HepG2 (cell line): Measurements from ENCODE around the gene RGS14. TPM values are rescaled to one million over a fixed set of nuclear protein-coding genes. Genes with fewer than 3 reads are reported as not detected.

Experiments used
- ARHGAP35 ChIP-seq: sonication (generic); formaldehyde crosslinking; IDR thresholded peaks from 2 replicates; pipeline ENCODE4 v1.9.0; 2022; ENCODE audit warnings: mild to moderate bottlenecking, inconsistent platforms, moderate library complexity, missing genetic modification reagents, borderline replicate concordance
- ETV6 ChIP-seq: sonication (generic); formaldehyde crosslinking; conservative IDR thresholded peaks from 2 replicates; pipeline ENCODE4 v1.4.0; 2020; ENCODE audit warnings: missing genetic modification reagents
- KIAA2018 ChIP-seq: sonication (generic); formaldehyde crosslinking; IDR thresholded peaks from 2 replicates; pipeline ENCODE4 v1.5.0; 2020; ENCODE audit warnings: mild to moderate bottlenecking, missing genetic modification reagents, borderline replicate concordance
- MEIS2 ChIP-seq: sonication (generic); formaldehyde crosslinking; IDR thresholded peaks from 2 replicates; pipeline ENCODE4 v1.9.0; 2021; ENCODE audit warnings: mild to moderate bottlenecking, missing genetic modification reagents
- NFYC ChIP-seq: IDR thresholded peaks from 2 replicates; pipeline ENCODE4 v1.6.1; 2016; ENCODE audit warnings: missing genetic modification reagents, missing compliant biosample characterization
- PRDM15 ChIP-seq: sonication (generic); formaldehyde crosslinking; IDR thresholded peaks from 2 replicates; pipeline ENCODE4 v1.4.0; 2020; ENCODE audit warnings: missing genetic modification reagents
- RORA ChIP-seq: sonication (generic); formaldehyde crosslinking; IDR thresholded peaks from 2 replicates; pipeline ENCODE4 v1.5.0; 2020; ENCODE audit warnings: mild to moderate bottlenecking, missing genetic modification reagents, moderate library complexity
- RXRB ChIP-seq: IDR thresholded peaks from 2 replicates; pipeline ENCODE4 v1.6.1; 2016; ENCODE audit warnings: borderline replicate concordance, missing genetic modification reagents, missing compliant biosample characterization
- SIN3A ChIP-seq: IDR thresholded peaks from 2 replicates; pipeline ENCODE4 v1.6.1; 2011; ENCODE audit warnings: low read depth, mild to moderate bottlenecking, control low read depth, low read length, borderline replicate concordance
- SMAD3 ChIP-seq: sonication (generic); formaldehyde crosslinking; IDR thresholded peaks from 2 replicates; pipeline ENCODE4 v1.4.0; 2020; ENCODE audit warnings: missing genetic modification reagents
- TAF1 ChIP-seq: sonication (generic); formaldehyde crosslinking; IDR thresholded peaks from 2 replicates; pipeline ENCODE4 v1.4.0; 2020; ENCODE audit warnings: missing genetic modification reagents
- TEAD2 ChIP-seq: sonication (generic); formaldehyde crosslinking; IDR thresholded peaks from 2 replicates; pipeline ENCODE4 v1.9.0; 2021; ENCODE audit warnings: missing genetic modification reagents
- ZC3H13 ChIP-seq: sonication (generic); formaldehyde crosslinking; IDR thresholded peaks from 2 replicates; pipeline ENCODE4 v1.8.1; 2023; ENCODE audit warnings: mild to moderate bottlenecking, missing genetic modification reagents, moderate library complexity
- ZNF253 ChIP-seq: sonication (generic); formaldehyde crosslinking; IDR thresholded peaks from 2 replicates; pipeline ENCODE4 v1.8.0; 2022; ENCODE audit warnings: mild to moderate bottlenecking, missing genetic modification reagents, borderline replicate concordance
- ZNF337 ChIP-seq: sonication (generic); formaldehyde crosslinking; IDR thresholded peaks from 2 replicates; pipeline ENCODE4 v1.5.1; 2020; ENCODE audit warnings: missing genetic modification reagents, low read depth, mild to moderate bottlenecking, borderline replicate concordance
- ZNF382 ChIP-seq: sonication (generic); formaldehyde crosslinking; IDR thresholded peaks from 2 replicates; pipeline ENCODE4 v1.5.0; 2020; ENCODE audit warnings: missing genetic modification reagents, mild to moderate bottlenecking, borderline replicate concordance
- ZNF883 ChIP-seq: sonication (generic); formaldehyde crosslinking; IDR thresholded peaks from 2 replicates; pipeline ENCODE4 v1.5.1; 2020; ENCODE audit warnings: mild to moderate bottlenecking, missing genetic modification reagents; ENCODE audit errors: not compliant biosample characterization
- polyA plus RNA-seq, 8 experiments: library from polyadenylated mRNA; depleted of rRNA in 3 of 8; stranded (reverse) in 7 of 8; unstranded in 1 of 8; fragments of >200 nt; fragmentation: Illumina TruSeq in 4 of 8; extraction: Trizol in 4 of 8; gene quantifications; 2 replicates each; pipeline versions ENCODE4 v1.2.1 to v1.2.3, GENCODE V29; 2011 to 2016; ENCODE audit warnings: low read depth in 4 of 8, missing spikeins in 1 of 8, mixed read lengths in 1 of 8; ENCODE audit not compliant: insufficient read depth in 1 of 8
- total RNA-seq, 5 experiments: library from RNA; depleted of rRNA; stranded (reverse); fragments of >200 nt; fragmentation: Illumina TruSeq; extraction: Trizol; gene quantifications; 2 replicates each; pipeline ENCODE4 v1.2.3, GENCODE V29; 2016; ENCODE audit warnings: low read depth in 1 of 5

The RGS14 gene
- total and polyA plus RNA-seq, 2 of the 13 experiments (the other 11 are each of a cell fraction or from before 2014, with no cell fraction given) = 11.1 to 17.2 TPM

GRCh38 chr5:177311723-177312648 lies 45.7 kb upstream of the RGS14 start, which contains the start of gene MXD3 (continued):
- peak; percentile 13; the same call in 1 of the 2 replicates for TF ChIP-seq MEIS2 (CRISPR knock-in tag)
- TF ChIP-seq SMAD3 = no peak
- TF ChIP-seq ZNF337 (CRISPR knock-in tag) = no peak
- no peak for TF ChIP-seq ZNF253
- TF ChIP-seq KIAA2018 (CRISPR knock-in tag) = no peak
- TF ChIP-seq TEAD2 (CRISPR knock-in tag) = no peak
- no peak for TF ChIP-seq RORA
- TF ChIP-seq NFYC (CRISPR knock-in tag) = peak; percentile 91
- TF ChIP-seq ZC3H13 (CRISPR knock-in tag) = peak; percentile 74
- TF ChIP-seq SIN3A = no peak; the same call in 1 of the 2 replicates
- no peak for TF ChIP-seq ARHGAP35 (CRISPR knock-in tag)
- TF ChIP-seq PRDM15 (CRISPR knock-in tag) = no peak
- no peak for TF ChIP-seq ZNF382
- TF ChIP-seq ZNF883 (CRISPR knock-in tag) = no peak
- TF ChIP-seq RXRB = peak; percentile 22; the same call in 1 of the 2 replicates
- TF ChIP-seq ETV6 (CRISPR knock-in tag) = no peak
- no peak for TF ChIP-seq TAF1
